ENCODE results near the gene DOK3.

DOK3 gene

DNA sequence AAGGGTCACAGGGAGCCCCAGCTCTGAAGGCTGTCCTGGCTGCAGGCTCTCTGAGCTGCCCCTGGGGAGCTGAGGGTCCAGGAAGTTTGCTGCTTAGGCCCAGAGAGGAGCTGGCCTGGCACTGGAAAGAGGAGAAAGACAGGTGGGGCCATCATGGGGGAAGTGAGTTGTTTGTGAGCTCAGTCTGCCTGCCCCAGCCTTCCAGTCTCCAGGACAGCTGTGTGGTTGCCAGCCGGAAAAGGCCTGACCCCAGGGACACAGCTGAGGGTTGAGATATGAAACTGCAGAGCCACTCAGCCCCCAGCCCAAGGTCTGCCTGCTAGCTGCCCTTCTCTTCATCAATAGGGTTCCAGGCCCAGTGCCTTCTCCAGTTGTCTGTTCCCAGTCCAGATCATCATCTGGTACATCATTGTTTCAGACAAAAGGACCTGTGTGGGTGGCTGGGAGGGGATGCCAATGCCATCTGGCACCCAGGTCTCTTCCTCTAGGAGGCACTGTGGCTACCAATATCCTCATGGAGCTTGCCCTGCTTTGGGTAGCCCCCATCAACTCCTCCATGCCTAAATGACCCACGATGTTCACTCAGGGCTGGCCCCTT is 11.4 kb upstream of the DOK3 start:
- H3K4me3 ChIP-seq (ENCODE audit: control insufficient read depth, low read depth, low read length): no peak overlapping the region
- DNase-seq (ENCODE audit: low read depth): no peak
- TF ChIP-seq, protein P1, sequence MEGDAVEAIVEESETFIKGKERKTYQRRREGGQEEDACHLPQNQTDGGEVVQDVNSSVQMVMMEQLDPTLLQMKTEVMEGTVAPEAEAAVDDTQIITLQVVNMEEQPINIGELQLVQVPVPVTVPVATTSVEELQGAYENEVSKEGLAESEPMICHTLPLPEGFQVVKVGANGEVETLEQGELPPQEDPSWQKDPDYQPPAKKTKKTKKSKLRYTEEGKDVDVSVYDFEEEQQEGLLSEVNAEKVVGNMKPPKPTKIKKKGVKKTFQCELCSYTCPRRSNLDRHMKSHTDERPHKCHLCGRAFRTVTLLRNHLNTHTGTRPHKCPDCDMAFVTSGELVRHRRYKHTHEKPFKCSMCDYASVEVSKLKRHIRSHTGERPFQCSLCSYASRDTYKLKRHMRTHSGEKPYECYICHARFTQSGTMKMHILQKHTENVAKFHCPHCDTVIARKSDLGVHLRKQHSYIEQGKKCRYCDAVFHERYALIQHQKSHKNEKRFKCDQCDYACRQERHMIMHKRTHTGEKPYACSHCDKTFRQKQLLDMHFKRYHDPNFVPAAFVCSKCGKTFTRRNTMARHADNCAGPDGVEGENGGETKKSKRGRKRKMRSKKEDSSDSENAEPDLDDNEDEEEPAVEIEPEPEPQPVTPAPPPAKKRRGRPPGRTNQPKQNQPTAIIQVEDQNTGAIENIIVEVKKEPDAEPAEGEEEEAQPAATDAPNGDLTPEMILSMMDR (IDR thresholded peaks at IDR 0.05; ENCODE audit: control insufficient read depth, insufficient read depth, low read depth, low read length, missing control alignments): no peak

DNA sequence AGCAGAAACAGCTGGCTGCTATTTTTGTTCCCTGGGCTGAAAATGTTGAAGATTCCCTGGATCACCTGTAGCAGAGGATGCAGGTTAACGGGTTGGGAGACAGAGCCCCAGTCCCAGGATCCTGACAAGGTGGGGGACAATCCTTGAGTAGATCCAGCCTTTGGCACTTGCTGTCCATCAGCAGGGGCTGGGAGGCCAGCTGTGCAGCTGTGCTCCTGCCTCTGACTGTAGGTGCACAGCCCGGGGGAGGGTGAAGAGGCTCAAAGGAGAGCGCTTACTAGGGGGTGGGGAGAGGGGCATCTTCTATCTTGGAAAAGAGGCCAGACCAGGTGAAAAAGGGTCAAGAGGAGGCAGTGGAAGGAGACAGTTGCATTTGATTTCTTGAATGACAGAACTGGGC is 10.6 kb upstream of the DOK3 start:
- no peak overlapping the region for H3K4me3 ChIP-seq (ENCODE audit: control insufficient read depth, low read depth, low read length)
- TF ChIP-seq, protein P1 (IDR thresholded peaks at IDR 0.05; ENCODE audit: control insufficient read depth, insufficient read depth, low read depth, low read length, missing control alignments): no peak
- DNase-seq (ENCODE audit: low read depth): no peak

DNA sequence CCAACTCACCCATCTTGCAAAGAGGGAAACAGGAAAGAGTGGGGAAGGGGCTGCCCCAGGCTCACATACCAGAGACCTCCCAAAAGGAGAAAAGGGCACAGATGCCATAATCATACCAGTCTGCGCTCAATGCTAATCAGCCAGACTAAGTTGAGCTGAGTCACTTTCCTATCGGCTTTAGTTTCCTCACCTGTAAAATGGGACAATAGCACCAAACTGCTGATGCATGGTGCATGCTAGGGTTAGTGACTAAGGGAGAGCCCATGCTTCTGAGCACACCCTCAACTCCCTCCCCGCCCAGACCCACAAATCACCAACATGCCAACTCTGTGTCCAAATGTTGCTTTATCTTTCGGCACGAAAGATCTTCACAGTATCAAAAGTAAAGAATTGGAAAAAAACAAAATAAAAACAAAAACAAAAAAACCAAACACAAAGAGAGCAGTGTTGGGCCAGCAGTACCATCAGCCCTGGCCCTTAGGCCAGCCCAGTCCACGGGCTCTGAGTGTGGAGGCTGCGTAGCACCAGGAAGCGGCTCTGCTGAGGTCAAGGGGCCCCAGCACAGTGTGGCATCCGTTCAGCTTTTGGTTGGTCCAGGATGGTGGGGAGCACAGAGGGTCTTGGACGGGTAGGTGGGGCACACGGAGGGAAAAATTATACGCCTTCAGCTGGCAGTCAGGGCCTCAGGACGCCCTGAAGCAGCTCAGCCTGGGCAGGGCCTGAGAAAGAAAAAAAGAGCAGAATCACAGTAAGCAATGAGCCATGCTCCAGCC is 10.0 kb upstream of the DOK3 start:
- TF ChIP-seq, protein P1 (IDR thresholded peaks at IDR 0.05; ENCODE audit: control insufficient read depth, insufficient read depth, low read depth, low read length, missing control alignments): no peak
- no peak for DNase-seq (ENCODE audit: low read depth)
- no peak overlapping the region for H3K4me3 ChIP-seq (ENCODE audit: control insufficient read depth, low read depth, low read length)

DNA sequence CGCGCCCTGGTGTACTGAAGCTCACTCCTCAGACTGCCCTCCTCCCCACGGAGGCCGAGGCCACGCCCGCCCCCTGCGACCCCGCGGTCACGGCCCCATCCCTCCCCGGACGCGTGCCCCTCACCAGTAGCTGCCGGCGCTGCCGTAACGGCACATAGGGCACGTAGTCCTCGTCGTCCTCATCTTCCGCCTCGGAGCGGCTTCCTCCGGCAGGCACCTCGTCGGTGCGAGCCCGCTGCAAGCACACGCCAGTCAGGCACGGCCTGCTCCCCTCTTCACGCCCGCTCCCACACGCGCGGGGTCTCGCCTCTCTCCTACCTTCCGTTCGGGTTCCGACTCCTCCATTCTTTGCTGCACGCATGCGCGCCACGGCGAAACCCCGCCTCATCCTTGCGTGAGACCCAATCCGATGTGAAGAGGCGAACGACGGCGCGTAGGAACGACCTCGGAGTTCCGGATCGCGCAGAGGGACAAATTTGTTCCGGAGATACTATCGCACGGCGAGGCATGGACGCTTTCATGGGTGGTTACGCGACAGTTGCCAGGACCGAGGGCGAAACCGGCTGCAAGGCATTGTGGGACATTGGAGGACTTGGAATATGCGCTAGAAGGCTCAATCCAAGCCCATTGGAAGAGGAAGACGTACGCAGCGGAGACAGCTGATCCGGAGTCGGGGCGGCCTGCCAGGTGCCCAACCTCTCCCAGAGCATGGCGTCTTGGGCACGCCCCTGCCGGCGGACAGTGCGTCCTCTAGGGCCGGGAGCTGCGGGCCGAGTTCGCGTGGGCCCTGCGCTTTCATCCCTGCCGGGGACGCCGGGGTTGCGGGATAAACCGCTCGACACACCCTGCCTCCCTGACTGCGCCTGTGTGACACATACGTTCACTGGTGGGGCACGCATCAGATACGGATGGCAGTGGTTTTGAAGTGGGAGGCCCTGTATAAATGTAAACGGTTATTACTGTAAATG is 7.3 kb upstream of the DOK3 start, which contains the start of gene DDX41:
TSS of gene DDX41 (minus strand) at position 361 of the 968 bp plus-strand sequence. CDS start at position 345, 16 bp downstream.
- H3K4me3 ChIP-seq (ENCODE audit: control insufficient read depth, low read depth, low read length): peak within 1 kb of the TSS; percentile 70
- TF ChIP-seq, protein P1 (IDR thresholded peaks at IDR 0.05; ENCODE audit: control insufficient read depth, insufficient read depth, low read depth, low read length, missing control alignments): peak; percentile 21
- peak; percentile 98 for DNase-seq (ENCODE audit: low read depth)

DNA sequence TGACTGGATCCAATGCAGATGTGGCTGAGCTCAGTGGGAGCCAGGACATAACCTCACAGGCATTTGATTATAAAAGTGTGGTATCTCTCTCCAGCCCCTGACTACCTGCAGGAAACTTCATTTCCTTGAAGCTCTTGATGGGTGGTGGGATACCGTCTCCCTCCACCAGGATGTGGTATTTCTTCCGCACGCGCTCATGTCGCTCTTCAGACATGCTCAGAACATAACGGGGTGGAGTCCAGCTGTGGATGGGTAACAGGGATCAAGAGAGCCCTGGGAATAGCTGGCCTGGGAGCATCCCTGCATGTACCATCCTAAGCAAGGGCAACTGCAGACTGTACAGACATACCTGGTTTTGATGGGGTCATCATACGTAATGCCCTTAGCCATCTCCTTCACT is 6.0 kb upstream of the DOK3 start:
- H3K4me3 ChIP-seq (ENCODE audit: control insufficient read depth, low read depth, low read length): peak overlapping the region; percentile 70
- TF ChIP-seq, protein P1 (IDR thresholded peaks at IDR 0.05; ENCODE audit: control insufficient read depth, insufficient read depth, low read depth, low read length, missing control alignments): no peak
- no peak for DNase-seq (ENCODE audit: low read depth)

DNA sequence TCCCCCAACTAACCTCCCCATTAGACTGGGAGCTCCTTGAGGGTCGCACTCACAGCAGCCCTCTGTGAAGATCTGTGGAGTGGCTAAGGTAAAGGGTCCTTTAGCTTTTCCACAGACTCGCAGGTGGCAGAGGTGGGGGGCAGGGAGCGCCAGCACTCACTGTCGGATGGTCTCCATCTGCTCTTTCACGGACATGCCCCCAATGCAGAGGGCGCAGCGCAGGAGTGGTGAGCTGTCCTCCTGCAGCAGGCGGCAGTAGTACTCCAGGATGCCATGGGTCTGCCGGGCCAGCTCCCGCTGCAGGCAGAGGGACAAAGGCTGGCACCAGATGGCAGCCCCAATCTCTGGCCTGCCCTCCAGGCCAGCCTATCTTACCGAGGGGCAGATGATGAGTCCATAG is 4.9 kb upstream of the DOK3 start:
- no peak overlapping the region for H3K4me3 ChIP-seq (ENCODE audit: control insufficient read depth, low read depth, low read length)
- TF ChIP-seq, protein P1 (IDR thresholded peaks at IDR 0.05; ENCODE audit: control insufficient read depth, insufficient read depth, low read depth, low read length, missing control alignments): no peak
- DNase-seq (ENCODE audit: low read depth): no peak

Data from AG09309 (cell line).